ENCODE measurements around the gene CST9L.

The CST9L gene

GRCh38 chr20:23551383-23551782, 16.9 kb downstream of the CST9L start:
- Histone ChIP-seq H3K9me3 (ENCODE audit: control insufficient read depth, low read length) (no peaks in the 10 kb centered on the region), H3K27me3 (ENCODE audit: control insufficient read depth, insufficient read depth, low read length) (no peaks in the 10 kb centered on the region), H3K4me1 (no peaks in the 10 kb centered on the region), H3K27ac (no peak overlapping the region), H3K9ac (no peak overlapping the region), H2AFZ (no peak overlapping the region), H3K79me2 (no peaks in the 10 kb centered on the region), H3K4me2 (ENCODE audit: low read length) (no peak overlapping the region), H3K36me3 (ENCODE audit: control insufficient read depth, insufficient read depth, low read length) (no peaks in the 10 kb centered on the region), H3K4me3 (ENCODE audit: low read depth, low read length) (no peak overlapping the region)
- TF ChIP-seq, protein P1, sequence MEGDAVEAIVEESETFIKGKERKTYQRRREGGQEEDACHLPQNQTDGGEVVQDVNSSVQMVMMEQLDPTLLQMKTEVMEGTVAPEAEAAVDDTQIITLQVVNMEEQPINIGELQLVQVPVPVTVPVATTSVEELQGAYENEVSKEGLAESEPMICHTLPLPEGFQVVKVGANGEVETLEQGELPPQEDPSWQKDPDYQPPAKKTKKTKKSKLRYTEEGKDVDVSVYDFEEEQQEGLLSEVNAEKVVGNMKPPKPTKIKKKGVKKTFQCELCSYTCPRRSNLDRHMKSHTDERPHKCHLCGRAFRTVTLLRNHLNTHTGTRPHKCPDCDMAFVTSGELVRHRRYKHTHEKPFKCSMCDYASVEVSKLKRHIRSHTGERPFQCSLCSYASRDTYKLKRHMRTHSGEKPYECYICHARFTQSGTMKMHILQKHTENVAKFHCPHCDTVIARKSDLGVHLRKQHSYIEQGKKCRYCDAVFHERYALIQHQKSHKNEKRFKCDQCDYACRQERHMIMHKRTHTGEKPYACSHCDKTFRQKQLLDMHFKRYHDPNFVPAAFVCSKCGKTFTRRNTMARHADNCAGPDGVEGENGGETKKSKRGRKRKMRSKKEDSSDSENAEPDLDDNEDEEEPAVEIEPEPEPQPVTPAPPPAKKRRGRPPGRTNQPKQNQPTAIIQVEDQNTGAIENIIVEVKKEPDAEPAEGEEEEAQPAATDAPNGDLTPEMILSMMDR (IDR thresholded peaks at IDR 0.05), result no peak

DNA sequence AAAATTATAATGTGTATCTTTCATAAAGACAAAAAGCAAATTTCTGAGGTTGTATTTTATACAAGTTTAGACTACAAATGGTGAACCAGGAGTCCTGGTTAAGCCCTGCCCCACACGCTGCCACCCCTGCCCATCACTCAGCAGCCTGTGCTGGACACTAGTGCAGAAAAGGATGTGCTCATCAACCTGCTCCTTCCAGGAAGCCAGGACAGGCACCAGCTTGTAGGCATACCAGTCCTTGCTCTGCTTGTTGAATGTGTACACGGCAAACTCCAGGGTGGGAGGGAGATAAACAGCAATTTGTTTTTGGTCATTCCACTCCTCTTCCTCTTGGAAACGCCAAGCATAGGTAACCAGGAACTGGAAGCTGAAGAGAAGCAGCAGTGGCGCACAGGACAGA, 18.1 kb downstream of the CST9L start:
- H2AFZ ChIP-seq, result no peak overlapping the region
- TF ChIP-seq, protein P1 (IDR thresholded peaks at IDR 0.05), result no peak
- no peak overlapping the region for H3K4me3 ChIP-seq (ENCODE audit: low read depth, low read length)
- no peaks in the 10 kb centered on the region for H3K27me3 ChIP-seq (ENCODE audit: control insufficient read depth, insufficient read depth, low read length)
- no peaks in the 10 kb centered on the region for H3K36me3 ChIP-seq (ENCODE audit: control insufficient read depth, insufficient read depth, low read length)
- H3K4me1 ChIP-seq, result no peaks in the 10 kb centered on the region
- H3K9ac ChIP-seq, result no peak overlapping the region
- H3K9me3 ChIP-seq (ENCODE audit: control insufficient read depth, low read length), result no peaks in the 10 kb centered on the region
- H3K4me2 ChIP-seq (ENCODE audit: low read length), result no peak overlapping the region
- no peak overlapping the region for H3K27ac ChIP-seq
- no peaks in the 10 kb centered on the region for H3K79me2 ChIP-seq

- H3K27ac ChIP-seq, result no peak overlapping the region
- H2AFZ ChIP-seq, result no peak overlapping the region
- no peak overlapping the region for H3K9ac ChIP-seq
- no peaks in the 10 kb centered on the region for H3K4me1 ChIP-seq
- no peak overlapping the region for H3K4me2 ChIP-seq (ENCODE audit: low read length)
- H3K9me3 ChIP-seq (ENCODE audit: control insufficient read depth, low read length), result no peaks in the 10 kb centered on the region
- H3K27me3 ChIP-seq (ENCODE audit: control insufficient read depth, insufficient read depth, low read length), result no peaks in the 10 kb centered on the region
- H3K4me3 ChIP-seq (ENCODE audit: low read depth, low read length), result no peak overlapping the region
- H3K36me3 ChIP-seq (ENCODE audit: control insufficient read depth, insufficient read depth, low read length), result no peaks in the 10 kb centered on the region
- no peaks in the 10 kb centered on the region for H3K79me2 ChIP-seq
- TF ChIP-seq, protein P1 (IDR thresholded peaks at IDR 0.05), result no peak
Measured at GRCh38 chr20:23548408-23548807, 19.9 kb downstream of the CST9L start.

DNA sequence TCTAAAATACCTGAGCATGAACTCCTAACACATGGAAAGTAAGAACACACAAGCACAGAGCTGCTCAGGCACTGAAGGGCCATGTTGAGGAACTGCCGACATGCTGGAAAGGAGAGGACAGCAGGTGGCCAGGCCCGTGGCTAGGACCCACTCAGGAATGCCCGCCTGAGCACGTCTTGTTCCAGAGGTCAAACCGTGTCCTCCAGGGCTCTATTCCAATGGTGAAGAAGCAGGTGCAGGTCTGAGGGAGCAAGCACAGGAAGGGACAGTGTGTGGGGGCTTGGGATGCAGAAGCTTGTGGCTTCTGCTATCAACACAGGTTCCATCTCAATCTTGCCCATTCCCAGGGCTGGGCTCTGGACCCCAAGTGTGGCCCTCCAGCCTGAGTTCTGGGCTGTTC, 20.7 kb downstream of the CST9L start:
- Histone ChIP-seq H3K27me3 (ENCODE audit: control insufficient read depth, insufficient read depth, low read length) (no peaks in the 10 kb centered on the region), H3K36me3 (ENCODE audit: control insufficient read depth, insufficient read depth, low read length) (no peaks in the 10 kb centered on the region), H3K4me1 (no peaks in the 10 kb centered on the region), H3K79me2 (no peaks in the 10 kb centered on the region), H3K9me3 (ENCODE audit: control insufficient read depth, low read length) (no peaks in the 10 kb centered on the region), H3K9ac (no peak overlapping the region), H3K27ac (no peak overlapping the region), H3K4me2 (ENCODE audit: low read length) (no peak overlapping the region), H2AFZ (no peak overlapping the region), H3K4me3 (ENCODE audit: low read depth, low read length) (no peak overlapping the region)
- TF ChIP-seq, protein P1 (IDR thresholded peaks at IDR 0.05), result no peak

DNA sequence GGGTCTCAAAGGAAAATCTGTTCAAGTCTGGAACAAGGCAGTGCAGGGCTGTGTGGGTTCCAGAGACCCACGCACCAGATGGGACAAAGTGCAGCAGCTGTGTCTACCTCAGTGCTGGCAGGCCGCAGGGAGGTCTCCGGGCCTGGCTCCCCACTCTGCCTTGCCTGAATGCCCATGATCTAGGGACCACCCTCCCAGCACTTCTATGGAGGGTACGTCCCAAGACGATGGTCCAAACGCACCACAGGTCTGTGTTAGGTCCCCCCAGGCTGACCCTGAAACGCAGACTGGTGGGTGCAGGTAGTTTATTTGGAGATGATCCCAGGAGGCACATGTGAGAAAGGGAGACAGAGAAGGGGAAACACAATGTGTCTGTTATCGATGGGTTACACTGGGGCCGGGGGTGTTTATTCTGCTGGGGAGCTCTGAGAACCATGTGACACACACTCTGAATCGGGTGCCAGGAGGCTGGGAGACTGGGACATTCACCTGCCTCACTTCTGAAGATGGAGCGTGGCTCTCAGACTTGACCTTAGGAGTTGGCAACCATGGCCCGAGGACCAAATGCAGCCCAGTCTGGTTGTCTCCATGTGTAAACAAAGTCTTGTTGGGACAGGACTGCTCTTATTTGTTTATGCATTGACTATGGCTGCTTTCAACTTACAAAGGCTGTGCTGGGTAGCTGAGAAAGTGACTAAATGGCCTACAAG, 21.7 kb downstream of the CST9L start:
- H3K4me2 ChIP-seq (ENCODE audit: low read length), result no peak overlapping the region
- no peak overlapping the region for H2AFZ ChIP-seq
- no peaks in the 10 kb centered on the region for H3K9me3 ChIP-seq (ENCODE audit: control insufficient read depth, low read length)
- no peaks in the 10 kb centered on the region for H3K36me3 ChIP-seq (ENCODE audit: control insufficient read depth, insufficient read depth, low read length)
- H3K79me2 ChIP-seq, result no peaks in the 10 kb centered on the region
- no peak overlapping the region for H3K9ac ChIP-seq
- H3K4me1 ChIP-seq, result no peaks in the 10 kb centered on the region
- H3K27ac ChIP-seq, result no peak overlapping the region
- no peak overlapping the region for H3K4me3 ChIP-seq (ENCODE audit: low read depth, low read length)
- TF ChIP-seq, protein P1 (IDR thresholded peaks at IDR 0.05), result no peak
- no peaks in the 10 kb centered on the region for H3K27me3 ChIP-seq (ENCODE audit: control insufficient read depth, insufficient read depth, low read length)
